NCI-H510A treated with DMSO at 0.1 percent for 48 hours (cell line): ENCODE data around the gene HSP90AA1.
"Not testable (repeated sequence)": the region's sequence is repeated elsewhere in the genome, so short reads cannot be mapped to it uniquely, and the experiment has no call there.

Experiments
- DNase-seq: peaks from one replicate; lab custom pipeline; 2025; lab: John Stamatoyannopoulos, UW

Gene HSP90AA1

GRCh38 chr14:102086972-102087761 is at the start of gene HSP90AA1:
HSP90AA1 (minus strand) TSS chr14:102087044; CDS start chr14:102086378, 666 bp downstream.
- DNase-seq: peak; percentile 93

GRCh38 chr14:102135456-102135855 is 48.6 kb upstream of the HSP90AA1 start:
- DNase-seq: not testable (repeated sequence)

- not testable (repeated sequence) for DNase-seq
These were observed 47.9 kb upstream of the HSP90AA1 start for GRCh38 chr14:102134719-102135118.

- not testable (repeated sequence) for DNase-seq
These were observed 47.2 kb upstream of the HSP90AA1 start for GRCh38 chr14:102134021-102134420.

- DNase-seq: no peak
These were observed 44.9 kb upstream of the HSP90AA1 start for GRCh38 chr14:102131741-102132140.

- no peak for DNase-seq
These were observed 40.1 kb upstream of the HSP90AA1 start for GRCh38 chr14:102126807-102127455.

- no peak for DNase-seq
These were observed 38.7 kb upstream of the HSP90AA1 start for GRCh38 chr14:102125546-102125945.

- DNase-seq: no peak
These were observed 37.6 kb upstream of the HSP90AA1 start for GRCh38 chr14:102124419-102124818.

GRCh38 chr14:102121567-102121966 is 34.7 kb upstream of the HSP90AA1 start:
- DNase-seq: no peak

GRCh38 chr14:102120888-102121287 is 34.0 kb upstream of the HSP90AA1 start:
- DNase-seq: no peak

GRCh38 chr14:102117852-102118251 is 31.0 kb upstream of the HSP90AA1 start:
- DNase-seq: no peak

GRCh38 chr14:102116361-102117180 is 29.7 kb upstream of the HSP90AA1 start:
- DNase-seq: no peak

- no peak for DNase-seq
These were observed 24.3 kb upstream of the HSP90AA1 start for GRCh38 chr14:102111101-102111500.

GRCh38 chr14:102109332-102109731 is 22.5 kb upstream of the HSP90AA1 start:
- DNase-seq: not testable (repeated sequence)

GRCh38 chr14:102105369-102105768 is 18.5 kb upstream of the HSP90AA1 start:
- no peak for DNase-seq

- DNase-seq: no peak
These were observed 16.3 kb upstream of the HSP90AA1 start for GRCh38 chr14:102103062-102103695.

GRCh38 chr14:102097441-102098135 is 10.7 kb upstream of the HSP90AA1 start:
- DNase-seq: peak; percentile 45

GRCh38 chr14:102096569-102097188 is 9.8 kb upstream of the HSP90AA1 start:
- peak; percentile 85 for DNase-seq

GRCh38 chr14:102095871-102096568 is 9.2 kb upstream of the HSP90AA1 start:
- DNase-seq: no peak

- no peak for DNase-seq
These were observed 8.5 kb upstream of the HSP90AA1 start for GRCh38 chr14:102095231-102095870.
